Neural crest cell (in vitro differentiated cells): ENCODE measurements around the gene CADM1. TPM values are rescaled to one million over a fixed set of nuclear protein-coding genes. Genes with fewer than 3 reads are reported as not detected.

Experiments used
- DNase-seq: peaks from one replicate; pipeline ENCODE4 v3.0.0; 2021; ENCODE audit warnings: low read depth, mixed read lengths, low spot score
- H3K27ac Mint-ChIP-seq: one replicate; pipeline ENCODE4 v1.8.0; 2021; ENCODE audit warnings: mild to moderate bottlenecking, mixed read lengths; ENCODE audit not compliant: unreplicated experiment
- H3K27me3 Mint-ChIP-seq: 2 replicates; pipeline ENCODE4 v1.8.0; 2021; ENCODE audit warnings: low read depth, mild to moderate bottlenecking, mixed read lengths
- H3K36me3 Mint-ChIP-seq: 2 replicates; pipeline ENCODE4 v1.8.0; 2021; ENCODE audit warnings: low read depth, mild to moderate bottlenecking, mixed read lengths
- H3K4me1 Mint-ChIP-seq: 2 replicates; pipeline ENCODE4 v1.8.0; 2021; ENCODE audit warnings: mixed read lengths
- H3K4me3 Mint-ChIP-seq: one replicate; pipeline ENCODE4 v1.8.0; 2021; ENCODE audit warnings: mild to moderate bottlenecking, mixed read lengths
- H3K9me3 Mint-ChIP-seq: 2 replicates; pipeline ENCODE4 v1.8.0; 2021; ENCODE audit warnings: mixed read lengths
- total RNA-seq: library from RNA; stranded (reverse); gene quantifications from 2 replicates; pipeline ENCODE4 v1.2.1, GENCODE V29; 2021
- TF ChIP-seq, protein P1 (sequence below): fragments of 200-600 bp; sonication (generic); conservative IDR thresholded peaks from 2 replicates; pipeline ENCODE4 v1.5.0; 2021; ENCODE audit warnings: antibody characterized with exemption, mild to moderate bottlenecking

Gene CADM1
- total RNA-seq, 1 donor from 2014 or later: 112 TPM

DNA sequence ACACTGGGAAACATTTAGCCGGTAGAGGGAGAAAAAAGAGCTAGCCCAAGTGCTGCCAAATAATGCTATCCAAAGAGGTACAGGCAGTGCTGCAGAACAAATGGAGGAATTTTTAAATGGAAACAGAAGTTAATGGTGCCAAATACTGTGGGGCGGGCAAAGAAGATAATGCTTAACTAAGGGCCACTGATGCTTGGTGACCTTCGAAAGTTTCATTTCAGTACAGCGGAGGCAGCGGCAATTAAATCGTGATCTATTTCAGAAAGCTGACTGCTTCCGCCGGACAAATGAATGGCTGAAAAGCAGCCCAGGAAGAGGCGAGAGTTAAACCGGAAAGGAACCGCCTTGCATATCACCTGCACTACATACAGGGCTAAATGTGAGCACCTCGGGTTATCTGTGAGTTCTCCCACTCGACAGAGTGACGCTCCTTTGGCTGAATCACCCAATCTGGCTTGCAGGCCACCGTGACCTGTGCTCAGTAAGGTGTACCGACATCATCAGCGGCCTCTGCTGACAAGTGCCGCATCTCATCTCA, 42.1 kb downstream of the CADM1 start:
- no peak for DNase-seq
- Mint-ChIP-seq H3K36me3 (no peaks in the 10 kb centered on the region), H3K4me1 (peaks cover 32% of the 10 kb centered on the region), H3K27me3 (no peaks in the 10 kb centered on the region), H3K9me3 (no peaks in the 10 kb centered on the region), H3K27ac (no peak overlapping the region), H3K4me3 (no peak overlapping the region)
- TF ChIP-seq, protein P1, sequence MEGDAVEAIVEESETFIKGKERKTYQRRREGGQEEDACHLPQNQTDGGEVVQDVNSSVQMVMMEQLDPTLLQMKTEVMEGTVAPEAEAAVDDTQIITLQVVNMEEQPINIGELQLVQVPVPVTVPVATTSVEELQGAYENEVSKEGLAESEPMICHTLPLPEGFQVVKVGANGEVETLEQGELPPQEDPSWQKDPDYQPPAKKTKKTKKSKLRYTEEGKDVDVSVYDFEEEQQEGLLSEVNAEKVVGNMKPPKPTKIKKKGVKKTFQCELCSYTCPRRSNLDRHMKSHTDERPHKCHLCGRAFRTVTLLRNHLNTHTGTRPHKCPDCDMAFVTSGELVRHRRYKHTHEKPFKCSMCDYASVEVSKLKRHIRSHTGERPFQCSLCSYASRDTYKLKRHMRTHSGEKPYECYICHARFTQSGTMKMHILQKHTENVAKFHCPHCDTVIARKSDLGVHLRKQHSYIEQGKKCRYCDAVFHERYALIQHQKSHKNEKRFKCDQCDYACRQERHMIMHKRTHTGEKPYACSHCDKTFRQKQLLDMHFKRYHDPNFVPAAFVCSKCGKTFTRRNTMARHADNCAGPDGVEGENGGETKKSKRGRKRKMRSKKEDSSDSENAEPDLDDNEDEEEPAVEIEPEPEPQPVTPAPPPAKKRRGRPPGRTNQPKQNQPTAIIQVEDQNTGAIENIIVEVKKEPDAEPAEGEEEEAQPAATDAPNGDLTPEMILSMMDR: no peak

DNA sequence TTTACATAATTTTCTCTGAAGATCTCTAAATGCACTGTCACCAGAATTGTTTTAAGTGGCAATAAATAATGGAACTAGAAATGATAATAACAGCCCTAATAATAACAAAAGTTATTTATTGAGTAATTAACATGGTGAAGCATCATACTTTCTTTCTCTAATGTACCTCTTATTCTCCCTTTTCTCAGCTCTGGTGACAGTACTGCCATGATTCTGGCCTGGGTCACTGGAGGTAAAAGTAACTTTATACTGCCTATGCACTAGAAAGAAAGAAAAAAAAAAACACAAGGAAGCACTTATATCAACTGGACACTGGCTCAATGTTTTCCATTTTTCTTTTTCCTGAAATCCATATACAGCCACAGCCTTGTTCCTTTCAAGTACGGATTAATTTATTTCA, 43.7 kb downstream of the CADM1 start:
- no peaks in the 10 kb centered on the region for H3K27me3 Mint-ChIP-seq
- H3K4me1 Mint-ChIP-seq: peaks cover 38% of the 10 kb centered on the region
- no peaks in the 10 kb centered on the region for H3K36me3 Mint-ChIP-seq
- TF ChIP-seq, protein P1: no peak
- no peak overlapping the region for H3K4me3 Mint-ChIP-seq
- no peak overlapping the region for H3K27ac Mint-ChIP-seq
- H3K9me3 Mint-ChIP-seq: no peaks in the 10 kb centered on the region
- no peak for DNase-seq

DNA sequence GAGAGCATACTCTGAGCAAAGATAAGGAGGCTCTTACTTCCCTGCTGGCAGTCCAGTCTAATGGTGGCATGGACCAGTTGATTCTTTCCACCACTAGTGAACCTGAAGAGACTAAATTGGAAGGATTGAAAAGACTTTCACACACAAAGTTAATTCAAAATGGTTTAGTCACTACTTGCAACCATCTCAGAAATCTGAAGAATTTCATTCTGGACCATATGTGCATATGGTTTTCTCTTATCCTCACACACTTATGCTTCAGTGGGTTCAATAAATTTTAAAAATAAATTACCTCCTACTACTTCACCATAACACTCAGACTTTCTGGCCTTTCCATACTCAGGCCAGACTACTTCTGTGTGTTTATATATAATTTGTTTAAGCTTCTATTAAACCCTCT, 44.7 kb downstream of the CADM1 start:
- H3K9me3 Mint-ChIP-seq: no peaks in the 10 kb centered on the region
- H3K4me3 Mint-ChIP-seq: no peak overlapping the region
- no peaks in the 10 kb centered on the region for H3K36me3 Mint-ChIP-seq
- peaks cover 40% of the 10 kb centered on the region for H3K4me1 Mint-ChIP-seq
- no peaks in the 10 kb centered on the region for H3K27me3 Mint-ChIP-seq
- no peak overlapping the region for H3K27ac Mint-ChIP-seq
- TF ChIP-seq, protein P1: no peak
- no peak for DNase-seq

DNA sequence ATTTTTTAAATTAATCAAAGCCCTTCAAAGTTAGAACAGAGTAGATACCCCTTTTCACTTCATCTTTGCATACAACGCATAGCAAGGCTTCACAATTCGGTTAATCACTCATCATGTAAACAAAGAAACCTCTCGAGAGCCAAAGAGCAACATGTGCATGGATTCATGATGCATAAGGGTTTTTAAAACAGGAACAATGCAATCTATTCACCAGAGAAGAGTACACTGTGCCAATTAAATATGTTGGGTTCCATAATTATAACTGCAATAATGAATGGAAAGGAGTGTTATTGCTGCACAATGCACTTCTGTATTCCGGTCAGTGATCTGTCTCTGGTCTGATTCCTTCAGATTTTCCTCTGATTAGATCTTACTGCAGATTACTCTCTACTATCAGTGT, 45.3 kb downstream of the CADM1 start:
- Mint-ChIP-seq H3K9me3 (no peaks in the 10 kb centered on the region), H3K4me1 (peaks cover 40% of the 10 kb centered on the region), H3K4me3 (no peak overlapping the region), H3K27me3 (no peaks in the 10 kb centered on the region), H3K36me3 (no peaks in the 10 kb centered on the region), H3K27ac (peak overlapping the region; percentile 63)
- TF ChIP-seq, protein P1: no peak
- DNase-seq: no peak

DNA sequence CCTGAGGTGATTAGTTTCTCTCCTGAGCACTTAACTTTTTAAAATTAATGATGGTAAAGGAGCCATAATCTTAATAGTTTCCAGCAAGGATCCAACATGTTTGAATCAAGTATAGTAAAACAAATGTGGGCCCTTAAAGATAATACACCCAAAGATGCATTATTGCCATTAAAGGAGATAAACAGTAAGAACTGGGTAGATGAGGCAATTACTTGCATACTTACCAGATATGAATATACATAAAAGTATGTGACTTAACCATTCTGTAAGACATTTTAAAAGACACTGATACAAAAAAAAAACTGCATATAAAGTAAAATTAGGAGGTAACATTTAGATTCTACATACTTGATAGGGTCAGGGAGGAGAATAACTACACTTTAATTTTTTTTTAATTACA, 48.2 kb downstream of the CADM1 start:
- DNase-seq: no peak
- Mint-ChIP-seq H3K27ac (no peak overlapping the region), H3K27me3 (no peaks in the 10 kb centered on the region), H3K4me3 (no peak overlapping the region), H3K36me3 (peaks cover 3% of the 10 kb centered on the region), H3K9me3 (no peaks in the 10 kb centered on the region), H3K4me1 (peaks cover 36% of the 10 kb centered on the region)
- TF ChIP-seq, protein P1: no peak

DNA sequence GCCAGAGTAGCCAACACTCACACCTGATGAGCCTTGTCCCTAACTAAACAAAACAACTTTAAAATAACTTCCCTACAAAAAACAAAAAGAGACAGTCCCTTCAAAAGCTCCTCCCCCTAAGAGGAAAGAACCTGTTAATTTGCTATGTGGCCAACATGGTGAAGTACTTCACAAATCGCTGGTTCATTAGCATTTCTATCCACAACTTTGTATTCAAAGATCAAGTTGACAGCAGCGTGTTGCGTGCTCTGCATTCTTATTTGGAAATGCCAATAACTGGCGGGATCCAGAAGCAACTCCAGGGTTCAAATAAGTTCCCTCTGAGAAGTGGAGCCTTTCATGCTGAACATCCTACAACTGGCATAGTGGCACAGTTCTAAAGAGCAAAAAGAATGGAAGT, 48.6 kb downstream of the CADM1 start:
- no peak for DNase-seq

More for the DNA sequence above, 48.6 kb downstream of the CADM1 start:
- Mint-ChIP-seq H3K4me1 (peaks cover 35% of the 10 kb centered on the region), H3K27ac (peak overlapping the region; percentile 51), H3K9me3 (no peaks in the 10 kb centered on the region), H3K36me3 (peaks cover 3% of the 10 kb centered on the region), H3K4me3 (no peak overlapping the region), H3K27me3 (no peaks in the 10 kb centered on the region)
- TF ChIP-seq, protein P1: no peak
